Caco-2 (cell line): ENCODE data around the gene SCAPER. TPM values are rescaled to one million over a fixed set of nuclear protein-coding genes. Genes with fewer than 3 reads are reported as not detected.

Experiments used
- BruUV-seq: library from RNA; stranded (reverse); fragments of 400-500 nt; replicated peaks from 2 replicates; lab custom pipeline; 2021; lab: Mats Ljungman, UMichigan
- CTCF ChIA-PET: fragments of 300-600 bp; sonication (Branson Sonifier 250); formaldehyde crosslinking; loops from one replicate; lab custom pipeline; 2022; ENCODE audit warnings: antibody characterized with exemption; lab: Charles Lee
- POLR2A ChIA-PET: fragments of 300-600 bp; sonication (Branson Sonifier 250); formaldehyde crosslinking; loops from one replicate; lab custom pipeline; 2022; ENCODE audit warnings: antibody characterized with exemption; lab: Charles Lee
- DNase-seq, 2 experiments: peaks; one replicate each; pipeline versions ENCODE4 v3.0.0 to v3.0.0-alpha.2; 2020 to 2022
- H3K27me3 ChIP-seq: replicated peaks from 2 replicates; pipeline ENCODE4 v1.6.0; 2011; ENCODE audit warnings: low read length; ENCODE audit not compliant: control insufficient read depth, insufficient read depth
- H3K36me3 ChIP-seq: 2 replicates; pipeline ENCODE4 v1.5.1; 2011; ENCODE audit warnings: low read length; ENCODE audit not compliant: control insufficient read depth, insufficient read depth
- H3K4me1 ChIP-seq: fragments of 250-450 bp; sonication (Bioruptor Pico); 2 replicates; pipeline ENCODE4 v1.5.1; 2020; ENCODE audit warnings: mild to moderate bottlenecking
- H3K4me3 ChIP-seq: 2 replicates; pipeline ENCODE4 v1.5.1; 2011; ENCODE audit warnings: low read depth, mild to moderate bottlenecking, control low read depth, low read length
- H3K9me3 ChIP-seq: fragments of 250-450 bp; sonication (Bioruptor Pico); 2 replicates; pipeline ENCODE4 v1.5.1; 2020; ENCODE audit warnings: mild to moderate bottlenecking, moderate library complexity
- H3K27ac Mint-ChIP-seq: one replicate; pipeline ENCODE4 v1.8.0; 2022; ENCODE audit warnings: mixed read lengths; ENCODE audit not compliant: unreplicated experiment
- H3K27me3 Mint-ChIP-seq: one replicate; pipeline ENCODE4 v1.8.0; 2022; ENCODE audit warnings: mixed read lengths; ENCODE audit not compliant: insufficient read depth, unreplicated experiment
- H3K36me3 Mint-ChIP-seq: one replicate; pipeline ENCODE4 v1.8.0; 2022; ENCODE audit warnings: mild to moderate bottlenecking, mixed read lengths; ENCODE audit not compliant: insufficient read depth, unreplicated experiment
- H3K4me1 Mint-ChIP-seq: one replicate; pipeline ENCODE4 v1.8.0; 2022; ENCODE audit warnings: low read depth, mixed read lengths; ENCODE audit not compliant: unreplicated experiment
- H3K4me3 Mint-ChIP-seq: one replicate; pipeline ENCODE4 v1.8.0; 2022; ENCODE audit warnings: mild to moderate bottlenecking, moderate library complexity, mixed read lengths; ENCODE audit not compliant: unreplicated experiment
- H3K9me3 Mint-ChIP-seq: one replicate; pipeline ENCODE4 v1.8.0; 2022; ENCODE audit warnings: mixed read lengths; ENCODE audit not compliant: unreplicated experiment
- CTCF ChIP-seq, 2 experiments: fragments of 200-600 bp in 1 of 2; IDR thresholded peaks; 1 replicate in 1 of 2; 2 replicates in 1 of 2; pipeline versions ENCODE4 v1.5.1 to v1.8.0; 2011 to 2022; ENCODE audit warnings: antibody characterized with exemption in 1 of 2, control low read depth in 1 of 2, inconsistent platforms in 1 of 2, low read depth in 1 of 2, low read length in 1 of 2, mild to moderate bottlenecking in 1 of 2, moderate library complexity in 1 of 2; ENCODE audit not compliant: insufficient read depth in 1 of 2, severe bottlenecking in 1 of 2, unreplicated experiment in 1 of 2
- intact Hi-C: fragments of 100-400 bp; cut with micrococcal nuclease; formaldehyde crosslinking; loops from one replicate; pipeline ENCODE4 v1.10.0; 2022; ENCODE audit not compliant: unreplicated experiment
- total RNA-seq: library from RNA; stranded (reverse); gene quantifications from 2 replicates; pipeline ENCODE4 v1.2.3, GENCODE V29; 2022

The SCAPER gene
- total RNA-seq, 1 experiment from 2014 or later, result 24.6 TPM

GRCh38 chr15:76637166-76637565, 268.0 kb downstream of the SCAPER start:
- no peak overlapping the region for H3K27ac Mint-ChIP-seq
- no TSS peak for BruUV-seq
- ChIA-PET CTCF (no interaction called here), POLR2A (no interaction called here)
- TF ChIP-seq CTCF (IDR thresholded peaks at IDR 0.05; ENCODE audit: insufficient read depth in 1 of 2, low read depth in 1 of 2, low read length in 1 of 2, severe bottlenecking in 1 of 2, unreplicated experiment in 1 of 2), result no peak
- H3K27me3 Mint-ChIP-seq, result no peaks in the 10 kb centered on the region
- H3K27me3 ChIP-seq, result no peaks in the 10 kb centered on the region
- no peaks in the 10 kb centered on the region for H3K4me1 Mint-ChIP-seq
- H3K36me3 Mint-ChIP-seq, result no peaks in the 10 kb centered on the region
- H3K9me3 Mint-ChIP-seq, result peaks cover 10% of the 10 kb centered on the region
- no peak overlapping the region for H3K4me3 ChIP-seq
- 0 out of 2 replicates have a peak, but pooled peaks cover 3% of the 10 kb centered on the region for H3K9me3 ChIP-seq
- DNase-seq, result no peak
- intact Hi-C loops, result no loop called here
- no peak overlapping the region for H3K4me3 Mint-ChIP-seq
- no peaks in the 10 kb centered on the region for H3K4me1 ChIP-seq
- no peaks in the 10 kb centered on the region for H3K36me3 ChIP-seq

DNA sequence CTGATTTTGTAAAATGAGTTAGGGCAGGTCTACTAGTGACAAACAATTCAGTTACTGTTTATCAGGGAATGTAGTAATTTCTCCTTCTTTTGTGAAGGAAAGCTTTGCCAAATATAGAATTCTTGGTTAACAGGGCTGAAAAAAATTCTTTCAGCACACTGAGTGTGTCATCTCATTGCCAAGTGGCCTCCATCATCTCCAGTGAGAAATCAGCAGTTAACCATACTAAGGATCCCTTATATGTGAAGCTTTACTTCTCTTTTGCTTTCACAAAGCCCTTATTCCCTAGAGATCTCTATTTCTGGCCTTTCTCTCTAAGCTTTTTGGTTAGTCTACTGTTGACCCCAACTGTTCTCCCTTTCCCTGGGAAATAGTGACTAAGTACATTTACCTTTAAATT, 269.1 kb downstream of the SCAPER start:
- no peaks in the 10 kb centered on the region for H3K27me3 ChIP-seq
- POLR2A ChIA-PET, result no interaction called here
- TF ChIP-seq CTCF (IDR thresholded peaks at IDR 0.05; ENCODE audit: insufficient read depth in 1 of 2, low read depth in 1 of 2, low read length in 1 of 2, severe bottlenecking in 1 of 2, unreplicated experiment in 1 of 2), result no peak
- no TSS peak for BruUV-seq
- no peaks in the 10 kb centered on the region for H3K4me1 ChIP-seq
- H3K9me3 ChIP-seq, result 0 out of 2 replicates have a peak, but pooled peaks cover 3% of the 10 kb centered on the region
- no peaks in the 10 kb centered on the region for H3K4me1 Mint-ChIP-seq
- no peaks in the 10 kb centered on the region for H3K36me3 ChIP-seq
- no peaks in the 10 kb centered on the region for H3K36me3 Mint-ChIP-seq
- intact Hi-C loops, result no loop called here
- CTCF ChIA-PET, result no interaction called here
- no peak overlapping the region for H3K4me3 Mint-ChIP-seq
- no peak overlapping the region for H3K4me3 ChIP-seq
- H3K27me3 Mint-ChIP-seq, result no peaks in the 10 kb centered on the region
- H3K27ac Mint-ChIP-seq, result no peak overlapping the region
- H3K9me3 Mint-ChIP-seq, result peaks cover 10% of the 10 kb centered on the region
- no peak for DNase-seq

DNA sequence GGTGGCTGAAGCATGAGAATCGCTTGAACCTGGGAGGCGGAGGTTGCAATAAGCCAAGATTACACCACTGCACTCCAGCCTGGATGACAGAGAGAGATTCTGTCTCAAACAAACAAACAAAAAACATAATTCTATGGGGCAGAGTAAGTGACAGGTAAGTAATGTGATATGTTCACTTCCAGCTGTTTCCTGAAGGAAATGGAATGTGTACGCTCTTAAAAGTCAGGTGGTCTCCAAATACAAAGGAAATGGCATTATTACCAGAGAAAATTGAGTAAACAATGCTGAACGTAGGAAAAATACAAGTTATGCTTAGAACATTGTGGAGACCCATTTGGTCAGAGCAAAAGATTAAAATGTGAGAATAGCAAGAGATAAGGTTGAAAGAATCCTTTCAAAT, 278.5 kb downstream of the SCAPER start:
- DNase-seq, result no peak
- no peaks in the 10 kb centered on the region for H3K27me3 ChIP-seq
- H3K4me3 ChIP-seq, result no peak overlapping the region
- intact Hi-C loops, result no loop called here
- Mint-ChIP-seq H3K9me3 (no peaks in the 10 kb centered on the region), H3K4me3 (no peak overlapping the region), H3K27me3 (no peaks in the 10 kb centered on the region), H3K4me1 (no peaks in the 10 kb centered on the region), H3K36me3 (no peaks in the 10 kb centered on the region), H3K27ac (no peak overlapping the region)
- H3K9me3 ChIP-seq, result no peaks in the 10 kb centered on the region
- POLR2A ChIA-PET, result no interaction called here
- no peaks in the 10 kb centered on the region for H3K4me1 ChIP-seq
- TF ChIP-seq CTCF (IDR thresholded peaks at IDR 0.05; ENCODE audit: insufficient read depth in 1 of 2, low read depth in 1 of 2, low read length in 1 of 2, severe bottlenecking in 1 of 2, unreplicated experiment in 1 of 2), result no peak
- CTCF ChIA-PET, result no interaction called here
- H3K36me3 ChIP-seq, result no peaks in the 10 kb centered on the region
- no TSS peak for BruUV-seq
